GM12865 (cell line): ENCODE data around the gene NCOA6.

ENCODE experiments used
- DNase-seq: peaks from one replicate; pipeline ENCODE4 v3.0.0; 2010; ENCODE audit warnings: low read depth
- H3K4me3 ChIP-seq: 2 replicates; pipeline ENCODE4 v1.5.1; 2011; ENCODE audit warnings: mild to moderate bottlenecking, low read depth, low read length, control low read depth
- TF ChIP-seq, protein P1 (sequence below): IDR thresholded peaks from 2 replicates; pipeline ENCODE4 v1.5.1; 2011; ENCODE audit warnings: low read length, control low read depth, low read depth, inconsistent platforms; ENCODE audit not compliant: insufficient read depth; ENCODE audit errors: missing control alignments

The NCOA6 gene

DNA sequence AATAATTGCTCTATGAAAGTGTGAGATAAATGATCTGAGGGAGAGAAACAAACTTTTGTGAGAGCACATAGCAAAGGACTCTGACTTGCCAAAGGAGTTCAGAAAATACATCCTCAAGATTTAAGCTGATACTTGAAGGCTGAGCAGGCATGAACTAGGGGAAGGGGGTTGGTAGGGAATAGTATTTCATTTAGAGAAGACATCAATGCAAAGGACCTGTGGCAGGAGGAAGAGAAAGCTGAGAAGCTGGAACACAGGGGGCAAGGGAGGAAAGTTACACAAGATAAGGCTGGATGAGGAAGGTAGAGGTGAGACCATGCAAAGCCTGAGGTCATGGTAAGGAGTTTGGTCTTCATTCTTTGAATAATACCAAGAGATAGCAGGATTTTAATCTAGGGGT is 50.6 kb downstream of the NCOA6 start:
- DNase-seq: no peak
- H3K4me3 ChIP-seq: no peak overlapping the region
- TF ChIP-seq, protein P1, sequence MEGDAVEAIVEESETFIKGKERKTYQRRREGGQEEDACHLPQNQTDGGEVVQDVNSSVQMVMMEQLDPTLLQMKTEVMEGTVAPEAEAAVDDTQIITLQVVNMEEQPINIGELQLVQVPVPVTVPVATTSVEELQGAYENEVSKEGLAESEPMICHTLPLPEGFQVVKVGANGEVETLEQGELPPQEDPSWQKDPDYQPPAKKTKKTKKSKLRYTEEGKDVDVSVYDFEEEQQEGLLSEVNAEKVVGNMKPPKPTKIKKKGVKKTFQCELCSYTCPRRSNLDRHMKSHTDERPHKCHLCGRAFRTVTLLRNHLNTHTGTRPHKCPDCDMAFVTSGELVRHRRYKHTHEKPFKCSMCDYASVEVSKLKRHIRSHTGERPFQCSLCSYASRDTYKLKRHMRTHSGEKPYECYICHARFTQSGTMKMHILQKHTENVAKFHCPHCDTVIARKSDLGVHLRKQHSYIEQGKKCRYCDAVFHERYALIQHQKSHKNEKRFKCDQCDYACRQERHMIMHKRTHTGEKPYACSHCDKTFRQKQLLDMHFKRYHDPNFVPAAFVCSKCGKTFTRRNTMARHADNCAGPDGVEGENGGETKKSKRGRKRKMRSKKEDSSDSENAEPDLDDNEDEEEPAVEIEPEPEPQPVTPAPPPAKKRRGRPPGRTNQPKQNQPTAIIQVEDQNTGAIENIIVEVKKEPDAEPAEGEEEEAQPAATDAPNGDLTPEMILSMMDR: no peak

DNA sequence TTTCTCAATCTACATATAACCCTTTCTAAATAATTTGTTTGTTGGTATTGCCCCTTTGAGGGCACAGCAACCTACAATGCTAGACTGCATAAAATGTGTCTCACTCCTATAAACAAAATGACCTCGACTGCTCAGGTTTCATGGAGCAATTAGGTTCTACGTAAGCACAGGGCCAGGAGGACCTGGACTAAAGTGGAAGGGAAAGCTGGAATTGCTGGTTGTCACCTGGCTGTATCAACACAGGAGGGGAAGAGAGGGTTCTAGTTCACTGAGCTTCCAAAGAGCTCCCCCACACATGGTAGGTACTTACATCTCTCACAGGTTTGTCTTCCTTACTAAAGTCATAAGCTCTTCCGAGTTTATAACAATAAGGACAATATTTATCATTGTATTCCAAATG is 51.0 kb downstream of the NCOA6 start:
- TF ChIP-seq, protein P1: no peak
- no peak overlapping the region for H3K4me3 ChIP-seq
- no peak for DNase-seq

DNA sequence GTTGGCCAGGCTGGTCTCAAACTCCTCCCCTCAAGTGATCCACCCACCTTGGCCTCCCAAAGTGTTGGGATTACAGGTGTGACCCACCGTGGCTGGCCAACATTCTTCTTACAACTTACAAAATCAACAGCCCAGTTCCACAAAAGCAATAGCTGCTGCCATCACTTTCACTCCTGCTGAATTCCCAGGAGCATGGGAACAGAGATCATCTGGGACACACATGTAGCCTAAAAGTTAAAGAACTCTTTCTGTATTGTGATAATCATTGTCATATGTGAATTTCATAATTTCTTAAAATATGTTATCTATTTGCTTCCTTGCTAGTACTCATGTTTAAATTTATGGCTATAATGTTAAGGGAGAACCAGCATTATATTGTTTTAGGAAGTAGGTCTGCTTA is 51.7 kb downstream of the NCOA6 start:
- no peak overlapping the region for H3K4me3 ChIP-seq
- DNase-seq: no peak
- TF ChIP-seq, protein P1: no peak

DNA sequence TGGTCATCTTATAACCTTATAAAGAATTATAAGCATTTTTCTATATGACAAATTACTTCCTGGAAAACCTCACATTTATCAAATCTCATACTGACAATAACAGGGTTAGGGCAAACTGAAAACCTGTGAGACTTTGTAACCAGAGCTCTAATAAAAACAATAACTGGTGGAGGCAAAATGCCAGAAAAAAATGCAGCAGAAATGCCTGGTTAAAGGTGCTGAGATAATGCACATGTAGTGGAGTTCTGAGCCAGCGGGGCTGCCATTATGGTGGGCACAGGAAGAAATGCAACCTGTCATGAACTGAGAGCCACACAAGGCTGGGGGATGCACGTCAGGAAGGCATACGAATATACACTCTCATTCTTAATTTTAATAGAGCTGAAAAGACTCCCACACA is 53.0 kb downstream of the NCOA6 start:
- TF ChIP-seq, protein P1: no peak
- no peak for DNase-seq
- no peak overlapping the region for H3K4me3 ChIP-seq

DNA sequence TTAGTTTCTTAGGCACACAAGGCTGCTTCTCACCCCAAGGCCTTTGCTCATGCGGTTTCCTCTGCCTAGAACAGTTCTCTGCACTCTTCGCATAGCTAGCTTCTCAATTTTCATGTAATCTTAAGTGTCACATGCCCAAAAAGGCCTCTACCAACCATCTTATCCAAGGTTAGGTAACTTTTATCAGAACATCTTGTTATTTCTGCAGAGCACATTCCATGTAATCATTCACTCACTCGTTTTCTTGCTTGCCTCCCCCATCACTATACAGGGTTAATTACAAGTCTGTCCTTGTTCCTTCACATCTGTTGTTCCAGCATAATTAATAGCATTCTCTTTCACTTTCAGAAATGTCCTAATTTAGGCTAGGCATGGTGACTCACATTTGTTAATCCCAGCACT is 53.8 kb downstream of the NCOA6 start:
- DNase-seq: no peak
- TF ChIP-seq, protein P1: no peak

DNA sequence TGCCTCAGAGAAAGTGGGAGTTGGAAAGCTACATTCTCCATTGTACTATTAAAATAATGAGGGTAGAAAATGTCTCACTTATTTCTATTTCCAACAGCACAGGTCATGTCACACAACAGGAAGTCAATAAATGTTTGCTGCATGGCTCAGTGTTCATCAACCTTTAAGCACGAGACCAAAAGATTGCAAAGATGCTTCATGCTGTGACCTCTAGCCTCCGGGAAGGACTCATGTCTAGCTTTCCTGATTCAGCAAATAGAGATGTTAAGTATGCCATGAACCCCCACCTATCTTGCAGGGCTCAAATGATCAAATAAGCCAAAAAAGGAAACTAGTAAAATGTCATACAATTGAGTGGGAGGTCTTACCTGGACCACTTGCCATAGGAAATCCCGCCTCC is 57.4 kb downstream of the NCOA6 start:
- TF ChIP-seq, protein P1: no peak
- no peak for DNase-seq
- H3K4me3 ChIP-seq: no peak overlapping the region

More for the DNA sequence above, 53.8 kb downstream of the NCOA6 start:
- no peak overlapping the region for H3K4me3 ChIP-seq

DNA sequence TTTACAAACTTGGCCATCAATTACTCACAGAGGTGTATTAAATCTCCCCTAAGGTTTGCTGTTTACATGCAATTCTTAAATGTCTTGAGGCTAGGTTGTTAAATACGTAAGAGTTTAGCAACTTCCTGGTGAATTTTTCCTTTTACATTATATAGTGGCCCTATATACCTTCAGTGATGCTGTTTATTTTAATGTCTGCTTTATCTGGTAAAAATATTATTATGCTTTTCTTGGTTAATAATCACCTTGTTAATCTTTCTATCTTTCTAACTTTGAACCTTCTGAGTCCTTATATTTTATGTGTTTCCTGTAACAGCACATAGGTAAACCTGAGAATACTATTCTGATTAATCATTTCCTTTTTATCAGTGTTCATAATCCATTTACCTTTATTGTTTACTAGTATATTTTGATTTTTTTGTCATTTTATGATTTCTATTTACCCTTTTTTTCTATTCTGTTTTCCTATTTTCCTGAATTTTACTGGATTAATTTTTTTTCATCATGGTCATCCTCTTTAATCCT is 63.4 kb downstream of the NCOA6 start:
- no peak overlapping the region for H3K4me3 ChIP-seq
- TF ChIP-seq, protein P1: no peak
- DNase-seq: no peak
